ENCODE measurements around the gene KCTD2. TPM values are rescaled to one million over a fixed set of nuclear protein-coding genes. Genes with fewer than 3 reads are reported as not detected.

The KCTD2 gene
- total and polyA plus RNA-seq, 2 of the 13 experiments (the other 11 are each of a cell fraction or from before 2014, with no cell fraction given): 28.3 to 32.6 TPM

DNA sequence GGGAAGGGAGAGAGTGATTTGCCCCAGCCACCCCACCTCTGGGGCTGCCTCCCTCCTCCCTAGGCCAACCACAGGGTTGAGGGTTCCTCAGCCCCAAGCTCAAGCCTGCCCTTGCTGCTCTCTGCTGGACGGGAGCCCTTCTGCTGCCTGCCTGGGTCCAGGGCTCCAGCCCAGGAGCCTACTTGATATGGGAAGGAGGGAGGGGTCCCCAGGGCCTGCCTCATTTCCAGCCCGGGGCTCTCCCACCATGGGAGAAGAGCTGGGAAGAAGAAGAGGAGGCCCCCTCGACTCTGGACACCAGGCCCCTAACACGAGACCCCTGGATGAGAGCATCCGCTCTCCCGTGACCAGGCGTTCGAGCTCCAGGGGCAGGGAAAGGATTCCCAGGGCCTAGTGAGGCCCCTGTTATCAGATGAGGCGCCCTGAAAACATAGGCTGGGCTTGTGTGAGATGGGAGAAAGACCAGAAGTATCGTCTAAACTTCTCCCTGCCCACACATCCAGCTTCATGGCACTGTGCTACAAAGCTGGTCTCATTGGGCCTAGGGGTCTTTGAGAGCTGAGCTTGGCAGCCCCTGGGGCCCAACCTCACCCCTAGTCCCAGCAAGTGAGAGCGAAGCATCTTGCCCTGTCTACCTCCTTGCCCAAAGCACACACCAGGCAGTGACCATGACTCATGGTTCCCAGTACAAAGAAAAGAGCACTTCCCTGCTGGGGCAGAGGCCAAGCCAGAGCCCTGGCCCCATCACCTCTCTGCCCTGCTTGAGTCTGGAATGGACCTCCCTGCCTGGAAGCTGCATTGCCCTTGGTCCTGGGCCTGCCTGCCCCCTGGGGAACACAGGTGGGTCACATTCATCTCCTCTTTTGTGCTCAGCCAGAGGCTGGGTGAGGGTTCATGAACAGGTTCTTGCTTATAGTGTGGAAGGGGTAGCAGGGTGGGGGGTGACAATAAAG lies 41.7 kb downstream of the KCTD2 start (continued):
- TF ChIP-seq ZNF605 (CRISPR knock-in tag; IDR thresholded peaks at IDR 0.05) (peak; percentile 49; the same call in 1 of the 2 replicates), ZNF337 (CRISPR knock-in tag; IDR thresholded peaks at IDR 0.05; ENCODE audit: borderline replicate concordance, low read depth) (0 out of 2 replicates have a peak, but pooled peaks have one; percentile 33), XRCC5 (optimal IDR thresholded peaks at IDR 0.05; ENCODE audit: low read length) (peak; percentile 3), ZFP37 (CRISPR knock-in tag; IDR thresholded peaks at IDR 0.05; ENCODE audit: borderline replicate concordance) (peak; percentile 52; the same call in 1 of the 2 replicates), U2AF1 (optimal IDR thresholded peaks at IDR 0.05; ENCODE audit: low read depth, low read length) (no peak), NRL (CRISPR knock-in tag; IDR thresholded peaks at IDR 0.05; ENCODE audit: borderline replicate concordance) (0 out of 2 replicates have a peak, but pooled peaks have one; percentile 49)
- TF ChIP-seq, protein P1, sequence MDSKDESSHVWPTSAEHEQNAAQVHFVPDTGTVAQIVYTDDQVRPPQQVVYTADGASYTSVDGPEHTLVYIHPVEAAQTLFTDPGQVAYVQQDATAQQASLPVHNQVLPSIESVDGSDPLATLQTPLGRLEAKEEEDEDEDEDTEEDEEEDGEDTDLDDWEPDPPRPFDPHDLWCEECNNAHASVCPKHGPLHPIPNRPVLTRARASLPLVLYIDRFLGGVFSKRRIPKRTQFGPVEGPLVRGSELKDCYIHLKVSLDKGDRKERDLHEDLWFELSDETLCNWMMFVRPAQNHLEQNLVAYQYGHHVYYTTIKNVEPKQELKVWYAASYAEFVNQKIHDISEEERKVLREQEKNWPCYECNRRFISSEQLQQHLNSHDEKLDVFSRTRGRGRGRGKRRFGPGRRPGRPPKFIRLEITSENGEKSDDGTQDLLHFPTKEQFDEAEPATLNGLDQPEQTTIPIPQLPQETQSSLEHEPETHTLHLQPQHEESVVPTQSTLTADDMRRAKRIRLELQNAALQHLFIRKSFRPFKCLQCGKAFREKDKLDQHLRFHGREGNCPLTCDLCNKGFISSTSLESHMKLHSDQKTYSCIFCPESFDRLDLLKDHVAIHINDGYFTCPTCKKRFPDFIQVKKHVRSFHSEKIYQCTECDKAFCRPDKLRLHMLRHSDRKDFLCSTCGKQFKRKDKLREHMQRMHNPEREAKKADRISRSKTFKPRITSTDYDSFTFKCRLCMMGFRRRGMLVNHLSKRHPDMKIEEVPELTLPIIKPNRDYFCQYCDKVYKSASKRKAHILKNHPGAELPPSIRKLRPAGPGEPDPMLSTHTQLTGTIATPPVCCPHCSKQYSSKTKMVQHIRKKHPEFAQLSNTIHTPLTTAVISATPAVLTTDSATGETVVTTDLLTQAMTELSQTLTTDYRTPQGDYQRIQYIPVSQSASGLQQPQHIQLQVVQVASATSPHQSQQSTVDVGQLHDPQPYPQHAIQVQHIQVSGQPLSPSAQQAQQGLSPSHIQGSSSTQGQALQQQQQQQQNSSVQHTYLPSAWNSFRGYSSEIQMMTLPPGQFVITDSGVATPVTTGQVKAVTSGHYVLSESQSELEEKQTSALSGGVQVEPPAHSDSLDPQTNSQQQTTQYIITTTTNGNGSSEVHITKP (CRISPR knock-in tag; IDR thresholded peaks at IDR 0.05; ENCODE audit: low read depth): no peak; the same call in 1 of the 2 replicates
- TF ChIP-seq, protein P2, sequence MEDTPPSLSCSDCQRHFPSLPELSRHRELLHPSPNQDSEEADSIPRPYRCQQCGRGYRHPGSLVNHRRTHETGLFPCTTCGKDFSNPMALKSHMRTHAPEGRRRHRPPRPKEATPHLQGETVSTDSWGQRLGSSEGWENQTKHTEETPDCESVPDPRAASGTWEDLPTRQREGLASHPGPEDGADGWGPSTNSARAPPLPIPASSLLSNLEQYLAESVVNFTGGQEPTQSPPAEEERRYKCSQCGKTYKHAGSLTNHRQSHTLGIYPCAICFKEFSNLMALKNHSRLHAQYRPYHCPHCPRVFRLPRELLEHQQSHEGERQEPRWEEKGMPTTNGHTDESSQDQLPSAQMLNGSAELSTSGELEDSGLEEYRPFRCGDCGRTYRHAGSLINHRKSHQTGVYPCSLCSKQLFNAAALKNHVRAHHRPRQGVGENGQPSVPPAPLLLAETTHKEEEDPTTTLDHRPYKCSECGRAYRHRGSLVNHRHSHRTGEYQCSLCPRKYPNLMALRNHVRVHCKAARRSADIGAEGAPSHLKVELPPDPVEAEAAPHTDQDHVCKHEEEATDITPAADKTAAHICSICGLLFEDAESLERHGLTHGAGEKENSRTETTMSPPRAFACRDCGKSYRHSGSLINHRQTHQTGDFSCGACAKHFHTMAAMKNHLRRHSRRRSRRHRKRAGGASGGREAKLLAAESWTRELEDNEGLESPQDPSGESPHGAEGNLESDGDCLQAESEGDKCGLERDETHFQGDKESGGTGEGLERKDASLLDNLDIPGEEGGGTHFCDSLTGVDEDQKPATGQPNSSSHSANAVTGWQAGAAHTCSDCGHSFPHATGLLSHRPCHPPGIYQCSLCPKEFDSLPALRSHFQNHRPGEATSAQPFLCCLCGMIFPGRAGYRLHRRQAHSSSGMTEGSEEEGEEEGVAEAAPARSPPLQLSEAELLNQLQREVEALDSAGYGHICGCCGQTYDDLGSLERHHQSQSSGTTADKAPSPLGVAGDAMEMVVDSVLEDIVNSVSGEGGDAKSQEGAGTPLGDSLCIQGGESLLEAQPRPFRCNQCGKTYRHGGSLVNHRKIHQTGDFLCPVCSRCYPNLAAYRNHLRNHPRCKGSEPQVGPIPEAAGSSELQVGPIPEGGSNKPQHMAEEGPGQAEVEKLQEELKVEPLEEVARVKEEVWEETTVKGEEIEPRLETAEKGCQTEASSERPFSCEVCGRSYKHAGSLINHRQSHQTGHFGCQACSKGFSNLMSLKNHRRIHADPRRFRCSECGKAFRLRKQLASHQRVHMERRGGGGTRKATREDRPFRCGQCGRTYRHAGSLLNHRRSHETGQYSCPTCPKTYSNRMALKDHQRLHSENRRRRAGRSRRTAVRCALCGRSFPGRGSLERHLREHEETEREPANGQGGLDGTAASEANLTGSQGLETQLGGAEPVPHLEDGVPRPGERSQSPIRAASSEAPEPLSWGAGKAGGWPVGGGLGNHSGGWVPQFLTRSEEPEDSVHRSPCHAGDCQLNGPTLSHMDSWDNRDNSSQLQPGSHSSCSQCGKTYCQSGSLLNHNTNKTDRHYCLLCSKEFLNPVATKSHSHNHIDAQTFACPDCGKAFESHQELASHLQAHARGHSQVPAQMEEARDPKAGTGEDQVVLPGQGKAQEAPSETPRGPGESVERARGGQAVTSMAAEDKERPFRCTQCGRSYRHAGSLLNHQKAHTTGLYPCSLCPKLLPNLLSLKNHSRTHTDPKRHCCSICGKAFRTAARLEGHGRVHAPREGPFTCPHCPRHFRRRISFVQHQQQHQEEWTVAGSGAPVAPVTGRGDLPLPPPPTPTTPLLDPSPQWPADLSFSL (CRISPR knock-in tag; IDR thresholded peaks at IDR 0.05): peak; percentile 63; the same call in 1 of the 2 replicates

Data from HepG2 (cell line).